Measurements from ENCODE around the gene IQCK. TPM values are rescaled to one million over a fixed set of nuclear protein-coding genes. Genes with fewer than 3 reads are reported as not detected.

IQCK gene
- total RNA-seq, 1 experiment from 2014 or later = 15.5 TPM

GRCh38 chr16:19817875-19818274, 99.8 kb downstream of the IQCK start:
- ChIA-PET CTCF (no interaction called here), POLR2A (no interaction called here)
- BruUV-seq (replicated peaks) = no TSS peak
- Histone ChIP-seq H3K36me3 (ENCODE audit: control insufficient read depth, insufficient read depth, low read length) (no peaks in the 10 kb centered on the region), H3K4me1 (ENCODE audit: control insufficient read depth, insufficient read depth, low read length) (no peaks in the 10 kb centered on the region), H3K9me3 (ENCODE audit: control insufficient read depth, insufficient read depth, low read depth, low read length) (no peaks in the 10 kb centered on the region), H3K27me3 (ENCODE audit: control insufficient read depth, insufficient read depth, low read length) (no peaks in the 10 kb centered on the region), H3K4me3 (ENCODE audit: low read depth in 2 of 2, low read length in 2 of 2) (no peak overlapping the region), H3K27ac (ENCODE audit: low read length) (no peak overlapping the region)
- intact Hi-C loops (cut with micrococcal nuclease; ENCODE audit: unreplicated experiment) = no loop called here
- DNase-seq (ENCODE audit: low read depth, low spot score) (no peak), ATAC-seq (no peak)
- TF ChIP-seq CTCF (IDR thresholded peaks at IDR 0.05) (no peak), POLR2AphosphoS5 (IDR thresholded peaks at IDR 0.05; ENCODE audit: low read depth, low read length) (no peak), SIN3A (IDR thresholded peaks at IDR 0.05; ENCODE audit: borderline replicate concordance, insufficient read depth, low read depth, low read length) (no peak), REST (IDR thresholded peaks at IDR 0.05; ENCODE audit: insufficient read depth in 1 of 2, low read depth in 2 of 2, low read length in 1 of 2) (no peak)
- in situ Hi-C loops (cut with HindIII; ENCODE audit: low pct_unique_long_range_greater_than_20kb, low sequenced_read_pairs) = no loop called here

- intact Hi-C loops (cut with micrococcal nuclease; ENCODE audit: unreplicated experiment) = no loop called here
- ChIA-PET CTCF (no interaction called here), POLR2A (interaction anchor here (0.7 kb wide), 1 partner anchor 221 kb away, joined by 6 read pairs; no protein-coding TSS in a partner anchor)
- Histone ChIP-seq H3K4me3 (ENCODE audit: low read depth in 2 of 2, low read length in 2 of 2) (no peak overlapping the region), H3K27me3 (ENCODE audit: control insufficient read depth, insufficient read depth, low read length) (no peaks in the 10 kb centered on the region), H3K36me3 (ENCODE audit: control insufficient read depth, insufficient read depth, low read length) (no peaks in the 10 kb centered on the region), H3K27ac (ENCODE audit: low read length) (no peak overlapping the region), H3K9me3 (ENCODE audit: control insufficient read depth, insufficient read depth, low read depth, low read length) (no peaks in the 10 kb centered on the region), H3K4me1 (ENCODE audit: control insufficient read depth, insufficient read depth, low read length) (no peaks in the 10 kb centered on the region)
- in situ Hi-C loops (cut with HindIII; ENCODE audit: low pct_unique_long_range_greater_than_20kb, low sequenced_read_pairs) = no loop called here
- TF ChIP-seq REST (IDR thresholded peaks at IDR 0.05; ENCODE audit: insufficient read depth in 1 of 2, low read depth in 2 of 2, low read length in 1 of 2) (no peak), CTCF (IDR thresholded peaks at IDR 0.05) (no peak), SIN3A (IDR thresholded peaks at IDR 0.05; ENCODE audit: borderline replicate concordance, insufficient read depth, low read depth, low read length) (no peak), POLR2AphosphoS5 (IDR thresholded peaks at IDR 0.05; ENCODE audit: low read depth, low read length) (no peak), TCF7L2 (IDR thresholded peaks at IDR 0.05; ENCODE audit: low read depth, low read length) (no peak)
- no TSS peak for BruUV-seq (replicated peaks)
- no peak for ATAC-seq
- no peak for DNase-seq (ENCODE audit: low read depth, low spot score)
Measured at GRCh38 chr16:19822533-19822932, 104.5 kb downstream of the IQCK start.

All from Panc1 (cell line).